PC-9 (cell line): ENCODE measurements around the gene HNRNPM. TPM values are rescaled to one million over a fixed set of nuclear protein-coding genes. Genes with fewer than 3 reads are reported as not detected.

ENCODE experiments used
- BruUV-seq: library from RNA; stranded (reverse); fragments of 400-500 nt; replicated peaks from 2 replicates; lab custom pipeline; 2021; lab: Mats Ljungman, UMichigan
- CTCF ChIA-PET: fragments of 300-600 bp; sonication (Branson Sonifier 250); formaldehyde crosslinking; loops from one replicate; lab custom pipeline; 2022; ENCODE audit warnings: antibody characterized with exemption; lab: Charles Lee
- POLR2A ChIA-PET: fragments of 300-600 bp; sonication (Branson Sonifier 250); formaldehyde crosslinking; loops from one replicate; lab custom pipeline; 2022; ENCODE audit warnings: antibody characterized with exemption; ENCODE audit not compliant: unreplicated experiment; lab: Charles Lee
- DNase-seq, 2 experiments: peaks; one replicate each; pipeline versions ENCODE4 v3.0.0 to v3.0.0-alpha.2; 2015 to 2022; ENCODE audit warnings: mixed read lengths in 1 of 2
- H2AFZ ChIP-seq: fragments of 200-600 bp; sonication (generic); 2 replicates; pipeline ENCODE4 v1.8.1; 2017; ENCODE audit warnings: antibody characterized with exemption
- H3F3A ChIP-seq: fragments of 200-600 bp; sonication (generic); 2 replicates; pipeline ENCODE4 v1.8.1; 2017; ENCODE audit warnings: antibody characterized with exemption, mild to moderate bottlenecking, low read depth; ENCODE audit not compliant: insufficient read depth
- H3K27ac ChIP-seq: fragments of 200-600 bp; sonication (generic); 2 replicates; pipeline ENCODE4 v1.6.1; 2016; ENCODE audit warnings: mixed run types
- H3K27me3 ChIP-seq: fragments of 200-600 bp; sonication (generic); 2 replicates; pipeline ENCODE4 v1.6.1; 2016; ENCODE audit warnings: low read depth, mixed run types; ENCODE audit not compliant: insufficient read depth
- H3K36me3 ChIP-seq: fragments of 200-600 bp; sonication (generic); 2 replicates; pipeline ENCODE4 v1.6.1; 2016; ENCODE audit warnings: low read depth, mixed run types
- H3K4me1 ChIP-seq: fragments of 200-600 bp; sonication (generic); replicated peaks from 2 replicates; pipeline ENCODE4 v1.6.1; 2016; ENCODE audit warnings: mixed run types; ENCODE audit not compliant: insufficient read depth
- H3K4me2 ChIP-seq: fragments of 200-600 bp; sonication (generic); 2 replicates; pipeline ENCODE4 v1.6.1; 2017; ENCODE audit warnings: mixed run types
- H3K4me3 ChIP-seq: fragments of 200-600 bp; sonication (generic); 2 replicates; pipeline ENCODE4 v1.6.1; 2016; ENCODE audit warnings: mixed run types
- H3K79me2 ChIP-seq: fragments of 200-600 bp; sonication (generic); 2 replicates; pipeline ENCODE4 v1.6.1; 2017; ENCODE audit warnings: low read depth, mixed run types
- H3K9me2 ChIP-seq: fragments of 200-600 bp; sonication (generic); 2 replicates; pipeline ENCODE4 v1.8.1; 2017; ENCODE audit warnings: mild to moderate bottlenecking; ENCODE audit not compliant: insufficient read depth
- H3K9me3 ChIP-seq: fragments of 200-600 bp; sonication (generic); 2 replicates; pipeline ENCODE4 v1.8.1; 2016; ENCODE audit warnings: low read depth; ENCODE audit not compliant: insufficient read depth
- H4K20me1 ChIP-seq: fragments of 200-600 bp; sonication (generic); 2 replicates; pipeline ENCODE4 v1.8.1; 2017; ENCODE audit not compliant: insufficient read depth
- CTCF ChIP-seq: fragments of 200-600 bp; sonication (generic); conservative IDR thresholded peaks from 2 replicates; pipeline ENCODE4 v1.6.1; 2017; ENCODE audit warnings: mixed run types, antibody characterized with exemption, mild to moderate bottlenecking, moderate library complexity
- EZH2 ChIP-seq: fragments of 200-600 bp; sonication (generic); IDR thresholded peaks from 2 replicates; pipeline ENCODE4 v1.8.0; 2017; ENCODE audit warnings: antibody characterized with exemption, low read depth
- intact Hi-C: fragments of 100-400 bp; cut with micrococcal nuclease; formaldehyde crosslinking; loops from one replicate; pipeline ENCODE4 v1.10.0; 2022; ENCODE audit not compliant: unreplicated experiment
- total RNA-seq: library from RNA; stranded (reverse); gene quantifications from 2 replicates; pipeline ENCODE4 v1.2.3, GENCODE V29; 2021

Gene HNRNPM
- total RNA-seq, 1 experiment from 2014 or later = 239 TPM

GRCh38 chr19:8481616-8482015 is 36.8 kb downstream of the HNRNPM start:
- Histone ChIP-seq H2AFZ (no peak overlapping the region), H3K4me3 (no peak overlapping the region), H3K36me3 (peaks cover 47% of the 10 kb centered on the region), H3K27ac (no peak overlapping the region), H3K4me1 (peaks cover 16% of the 10 kb centered on the region), H3K79me2 (peaks cover 75% of the 10 kb centered on the region), H3K9me3 (no peaks in the 10 kb centered on the region), H3K27me3 (no peaks in the 10 kb centered on the region), H4K20me1 (peaks cover 84% of the 10 kb centered on the region), H3K9me2 (no peaks in the 10 kb centered on the region), H3F3A (peaks cover 46% of the 10 kb centered on the region), H3K4me2 (no peak overlapping the region)
- intact Hi-C loops = loop anchor here (2.0 to 10.0 kb wide), 2 partner anchors 43 to 67 kb away; partner anchors contain the start of gene MARCHF2
- DNase-seq = no peak
- ChIA-PET CTCF (no interaction called here), POLR2A (no interaction called here)
- BruUV-seq = no TSS peak
- TF ChIP-seq EZH2 (no peak), CTCF (no peak)

- Histone ChIP-seq H3K36me3 (peaks cover 42% of the 10 kb centered on the region), H3K27ac (no peak overlapping the region), H3K9me3 (no peaks in the 10 kb centered on the region), H3K4me2 (no peak overlapping the region), H4K20me1 (peaks cover 80% of the 10 kb centered on the region), H3F3A (peaks cover 48% of the 10 kb centered on the region), H3K79me2 (peaks cover 65% of the 10 kb centered on the region), H2AFZ (no peak overlapping the region), H3K4me3 (no peak overlapping the region), H3K27me3 (no peaks in the 10 kb centered on the region), H3K9me2 (no peaks in the 10 kb centered on the region), H3K4me1 (peaks cover 16% of the 10 kb centered on the region)
- CTCF ChIA-PET = interaction anchor here (0.6 kb wide), 1 partner anchor 68 kb away, joined by 7 read pairs; no protein-coding TSS in a partner anchor
- POLR2A ChIA-PET = no interaction called here
- no peak for TF ChIP-seq EZH2
- no peak for TF ChIP-seq CTCF
- intact Hi-C loops = loop anchor here (10.0 kb wide), 1 partner anchor 68 kb away; the partner anchor contains the start of gene MARCHF2
- no TSS peak for BruUV-seq
- DNase-seq = no peak
Observed at GRCh38 chr19:8482696-8483095, 37.9 kb downstream of the HNRNPM start.

DNA sequence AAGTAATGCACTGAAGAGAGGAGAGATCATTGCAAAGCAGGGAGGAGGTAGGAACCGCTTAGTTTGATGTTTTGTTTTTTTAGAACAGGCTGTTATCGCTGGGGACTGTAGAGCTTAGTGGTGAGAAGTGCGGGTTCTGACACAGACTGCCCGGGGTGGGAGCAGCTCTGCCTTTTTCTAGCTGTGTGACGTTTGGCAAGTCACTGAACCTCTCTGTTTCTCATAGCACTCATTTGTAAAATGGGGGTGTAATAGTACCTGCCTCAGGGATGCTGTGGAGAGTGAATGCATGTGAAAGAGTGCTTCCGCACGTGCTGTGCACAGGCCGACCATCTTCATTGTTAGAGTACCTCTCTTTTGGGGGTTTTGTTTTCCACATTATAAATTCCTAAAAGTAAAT is 38.4 kb downstream of the HNRNPM start:
- POLR2A ChIA-PET = no interaction called here
- no peaks in the 10 kb centered on the region for H3K9me3 ChIP-seq
- no peaks in the 10 kb centered on the region for H3K27me3 ChIP-seq
- no peak overlapping the region for H3K27ac ChIP-seq
- no peak for DNase-seq
- H3K79me2 ChIP-seq = peaks cover 60% of the 10 kb centered on the region
- no peak overlapping the region for H2AFZ ChIP-seq
- H3K4me2 ChIP-seq = no peak overlapping the region
- H3K36me3 ChIP-seq = peaks cover 38% of the 10 kb centered on the region
- TF ChIP-seq CTCF (no peak), EZH2 (no peak)
- intact Hi-C loops = loop anchor here (10.0 kb wide), 1 partner anchor 68 kb away; the partner anchor contains the start of gene MARCHF2
- no TSS peak for BruUV-seq
- no peak overlapping the region for H3K4me3 ChIP-seq
- peaks cover 80% of the 10 kb centered on the region for H4K20me1 ChIP-seq
- H3K4me1 ChIP-seq = peaks cover 16% of the 10 kb centered on the region
- H3K9me2 ChIP-seq = no peaks in the 10 kb centered on the region
- peaks cover 48% of the 10 kb centered on the region for H3F3A ChIP-seq
- CTCF ChIA-PET = interaction anchor here (0.6 kb wide), 1 partner anchor 69 kb away, joined by 7 read pairs; no protein-coding TSS in a partner anchor
